Gastrocnemius medialis (tissue), 4 donors: ENCODE data around the gene CSNK2A1. TPM values are rescaled to one million over a fixed set of nuclear protein-coding genes. Genes with fewer than 3 reads are reported as not detected.
"Not testable (repeated sequence)": the region's sequence is repeated elsewhere in the genome, so short reads cannot be mapped to it uniquely, and the experiment has no call there.

ENCODE experiments used
- ATAC-seq, 2 donors: fragments of 150-250 bp; one replicate each; pipeline ENCODE4 v1.9.1; 2016
- DNase-seq, 2 donors: peaks; one replicate each; pipeline ENCODE4 v3.0.0-alpha.2; 2019
- H3K27ac ChIP-seq, 4 donors: fragments of 200-600 bp; sonication (generic); 1 replicate in 1 of 4; 2 replicates in 3 of 4; pipeline ENCODE4 v1.5.1; 2016 to 2018; ENCODE audit warnings: mild to moderate bottlenecking in 2 of 4, moderate library complexity in 1 of 4
- H3K27me3 ChIP-seq, 3 donors: fragments of 200-600 bp; sonication (generic) in 2 of 3; 1 replicate in 1 of 3; 2 replicates in 2 of 3; pipeline versions ENCODE4 v1.5.1 to v1.6.0; 2016 to 2019; ENCODE audit warnings: mild to moderate bottlenecking in 1 of 3, moderate library complexity in 1 of 3
- H3K36me3 ChIP-seq, 2 donors: fragments of 200-600 bp; sonication (generic) in 1 of 2; one replicate each; pipeline ENCODE4 v1.5.1; 2017 to 2018
- H3K4me1 ChIP-seq, 2 donors: fragments of 200-600 bp; sonication (generic) in 1 of 2; one replicate each; pipeline ENCODE4 v1.5.1; 2016 to 2017; ENCODE audit warnings: mild to moderate bottlenecking in 2 of 2
- H3K4me3 ChIP-seq, 4 donors: fragments of 200-600 bp; sonication (generic) in 3 of 4; 1 replicate in 1 of 4; 2 replicates in 3 of 4; pipeline ENCODE4 v1.5.1; 2016 to 2019; ENCODE audit warnings: mild to moderate bottlenecking in 2 of 4
- H3K9me3 ChIP-seq, 3 donors: fragments of 200-600 bp; sonication (generic) in 2 of 3; 1 replicate in 1 of 3; 2 replicates in 2 of 3; pipeline ENCODE4 v1.5.1; 2016 to 2019
- CTCF ChIP-seq, 5 experiments: fragments of 450-650 bp in 3 of 5; fragments of 200-600 bp in 2 of 5; sonication (generic) in 2 of 5; IDR thresholded peaks in 4 of 5; conservative IDR thresholded peaks in 1 of 5; 1 replicate in 4 of 5; 2 replicates in 1 of 5; pipeline ENCODE4 v1.5.1; 2016 to 2019; ENCODE audit warnings: antibody characterized with exemption in 5 of 5, mild to moderate bottlenecking in 3 of 5, moderate library complexity in 3 of 5
- POLR2A ChIP-seq, 2 donors: fragments of 450-650 bp; IDR thresholded peaks; one replicate each; pipeline ENCODE4 v1.6.1; 2017; ENCODE audit warnings: antibody characterized with exemption in 2 of 2, mild to moderate bottlenecking in 2 of 2, moderate library complexity in 2 of 2
- in situ Hi-C, 4 donors: fragments of 200-750 bp; cut with MboI; loops; one replicate each; pipeline versions ENCODE4 v1.15.0 to v1.8.0; 2017; ENCODE audit warnings: low sequenced_read_pairs in 4 of 4
- intact Hi-C: fragments of 100-400 bp; cut with DNase I; formaldehyde crosslinking; loops from one replicate; pipeline ENCODE4 v1.15.1; 2023; ENCODE audit warnings: low total_unique reads
- total RNA-seq, 4 donors: library from RNA; depleted of rRNA; stranded (reverse); fragments of >200 nt; gene quantifications; one replicate each; pipeline versions ENCODE4 v1.1.0 to v1.2.3, GENCODE V29; 2016

The CSNK2A1 gene
- total RNA-seq, 4 donors from 2014 or later = 108 to 180 (median 157) TPM

- Histone ChIP-seq H3K27me3 (no peaks in the 10 kb centered on the region), H3K4me1 (peaks cover 0 to 4% of the 10 kb centered on the region in 2 donors), H3K9me3 (no peaks in the 10 kb centered on the region), H3K4me3 (no peak overlapping the region), H3K36me3 (peaks cover 0 to 19% of the 10 kb centered on the region in 2 donors), H3K27ac (no peak overlapping the region)
- peak; percentile 59 to 68 for ATAC-seq
- no peak for DNase-seq
- intact Hi-C loops = loop anchor here (1.0 kb wide), 2 partner anchors 72 to 125 kb away; no protein-coding TSS in a partner anchor
- in situ Hi-C loops = loop anchor here (5.0 to 10.0 kb wide), 3 partner anchors 64 to 127 kb away; no protein-coding TSS in a partner anchor
- TF ChIP-seq POLR2A (IDR thresholded peaks at IDR 0.05) = no peak
- TF ChIP-seq CTCF (IDR thresholded peaks at IDR 0.05 in 4 of 5, conservative IDR thresholded peaks at IDR 0.05 in 1 of 5) = peak; percentile 56 to 74 (median 68)
These were observed 64.6 kb downstream of the CSNK2A1 start for GRCh38 chr20:478949-479429.

GRCh38 chr20:478010-478948 is 65.3 kb downstream of the CSNK2A1 start:
- no peak overlapping the region for H3K27ac ChIP-seq
- intact Hi-C loops (loop anchor here (1.0 kb wide), 1 partner anchor 71 kb away; no protein-coding TSS in a partner anchor), in situ Hi-C loops (loop anchor here (5.0 to 10.0 kb wide), 3 partner anchors 63 to 126 kb away; no protein-coding TSS in a partner anchor)
- H3K4me3 ChIP-seq = no peak overlapping the region
- H3K27me3 ChIP-seq = no peaks in the 10 kb centered on the region
- ATAC-seq (peak in 1 of 2 donors; percentile 2), DNase-seq (no peak)
- peaks cover 0 to 12% of the 10 kb centered on the region in 2 donors for H3K36me3 ChIP-seq
- H3K9me3 ChIP-seq = no peaks in the 10 kb centered on the region
- H3K4me1 ChIP-seq = no peaks in the 10 kb centered on the region
- no peak for TF ChIP-seq CTCF (IDR thresholded peaks at IDR 0.05 in 4 of 5, conservative IDR thresholded peaks at IDR 0.05 in 1 of 5)
- no peak for TF ChIP-seq POLR2A (IDR thresholded peaks at IDR 0.05)

GRCh38 chr20:476561-477249 is 66.9 kb downstream of the CSNK2A1 start:
- in situ Hi-C loops = loop anchor here (5.0 to 10.0 kb wide), 3 partner anchors 62 to 124 kb away; no protein-coding TSS in a partner anchor
- H3K9me3 ChIP-seq, H3K27ac ChIP-seq, H3K4me1 ChIP-seq, ATAC-seq, H3K4me3 ChIP-seq, DNase-seq, intact Hi-C loops, H3K36me3 ChIP-seq, H3K27me3 ChIP-seq: not testable (repeated sequence)

- in situ Hi-C loops = loop anchor here (5.0 to 10.0 kb wide), 3 partner anchors 61 to 123 kb away; no protein-coding TSS in a partner anchor
- no peak overlapping the region for H3K27ac ChIP-seq
- TF ChIP-seq CTCF (IDR thresholded peaks at IDR 0.05 in 4 of 5, conservative IDR thresholded peaks at IDR 0.05 in 1 of 5) (no peak), POLR2A (IDR thresholded peaks at IDR 0.05) (no peak)
These were observed 67.9 kb downstream of the CSNK2A1 start for GRCh38 chr20:475463-476357.

More at GRCh38 chr20:475463-476357, 67.9 kb downstream of the CSNK2A1 start:
- Histone ChIP-seq H3K4me3 (no peak overlapping the region), H3K36me3 (no peaks in the 10 kb centered on the region), H3K27me3 (no peaks in the 10 kb centered on the region), H3K9me3 (no peaks in the 10 kb centered on the region), H3K4me1 (no peaks in the 10 kb centered on the region)
- intact Hi-C loops = no loop called here
- no peak for DNase-seq
- ATAC-seq = no peak
